Fibroblast of villous mesenchyme (primary cell): ENCODE data around the gene ERAP2. TPM values are rescaled to one million over a fixed set of nuclear protein-coding genes. Genes with fewer than 3 reads are reported as not detected.

Experiments
- DNase-seq: peaks from one replicate; pipeline ENCODE4 v3.0.0-alpha.2; 2010; ENCODE audit warnings: low read depth
- H3K4me3 ChIP-seq: 2 replicates; pipeline ENCODE4 v1.5.1; 2011; ENCODE audit warnings: low read depth, mild to moderate bottlenecking, low read length
- CTCF ChIP-seq: IDR thresholded peaks from 2 replicates; pipeline ENCODE4 v1.5.1; 2012; ENCODE audit warnings: low read depth, mild to moderate bottlenecking, low read length; ENCODE audit not compliant: insufficient read depth
- total RNA-seq: library from RNA; depleted of rRNA; stranded (reverse); fragments of >200 nt; gene quantifications from 2 replicates; pipeline ENCODE4 v1.2.3, GENCODE V29; 2012

ERAP2 gene
- total RNA-seq, 1 donor, result 64.8 TPM

- no peak for TF ChIP-seq CTCF
- no peak for DNase-seq
- H3K4me3 ChIP-seq, result no peak overlapping the region
Measured at GRCh38 chr5:96942911-96943310, 66.6 kb downstream of the ERAP2 start.

- no peak for DNase-seq
- no peak for TF ChIP-seq CTCF
- H3K4me3 ChIP-seq, result no peak overlapping the region
Measured at GRCh38 chr5:96943799-96944198, 67.5 kb downstream of the ERAP2 start.

GRCh38 chr5:96945144-96945897, 69.0 kb downstream of the ERAP2 start:
- no peak for DNase-seq
- no peak for TF ChIP-seq CTCF
- no peak overlapping the region for H3K4me3 ChIP-seq

DNA sequence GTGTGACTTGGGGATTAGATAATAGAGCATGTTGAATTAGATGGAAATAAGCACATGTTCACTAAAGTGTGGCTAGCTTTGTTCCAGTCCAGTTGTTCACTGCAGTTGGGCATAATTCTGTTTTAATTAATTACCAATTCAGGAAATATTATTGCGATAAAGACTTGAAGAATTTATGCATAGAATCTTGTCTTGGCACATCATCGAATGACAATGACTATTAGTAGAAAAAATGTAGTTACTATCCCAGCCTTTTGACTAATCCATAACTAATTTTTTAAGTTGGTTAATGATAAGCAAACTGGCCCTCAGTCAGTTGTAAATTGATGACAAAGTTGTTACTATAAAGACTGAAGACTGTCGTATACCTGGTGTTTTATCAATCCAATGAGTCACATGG, 70.1 kb downstream of the ERAP2 start:
- no peak for DNase-seq
- TF ChIP-seq CTCF, result no peak
- no peak overlapping the region for H3K4me3 ChIP-seq

DNA sequence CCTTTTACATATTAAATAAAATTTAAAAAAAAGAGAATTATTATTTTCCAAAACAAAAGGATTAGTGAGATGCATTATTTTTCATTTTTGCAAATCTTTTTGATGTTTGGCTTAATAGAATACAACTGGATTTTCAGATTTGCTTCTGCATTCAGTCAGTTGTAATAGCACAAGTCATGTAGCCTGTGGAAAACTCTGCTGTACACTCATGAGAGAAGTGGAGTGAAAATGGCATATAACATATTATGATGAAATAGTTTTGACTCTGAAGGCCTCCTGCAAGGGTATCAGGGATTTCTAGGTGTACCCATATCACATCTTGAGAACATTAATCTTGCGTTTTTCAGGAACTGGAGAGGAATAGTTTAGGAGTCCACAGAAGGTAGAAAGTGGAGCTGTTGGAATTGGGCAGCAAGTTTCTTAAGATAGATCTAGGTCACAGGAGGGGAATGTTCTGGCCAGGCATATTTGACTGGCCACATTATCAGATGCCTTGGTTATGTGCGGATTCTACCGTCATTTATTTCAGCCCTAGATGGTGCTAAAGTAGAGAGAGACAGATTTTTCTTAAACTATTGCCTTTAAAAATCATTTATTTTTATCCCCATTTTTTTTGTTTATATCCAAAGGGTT, 75.9 kb downstream of the ERAP2 start:
- H3K4me3 ChIP-seq, result no peak overlapping the region
- no peak for DNase-seq
- TF ChIP-seq CTCF, result no peak

- H3K4me3 ChIP-seq, result no peak overlapping the region
- TF ChIP-seq CTCF, result no peak
- no peak for DNase-seq
Measured at GRCh38 chr5:96952974-96953730, 76.9 kb downstream of the ERAP2 start.
